SU-DHL-6 (cell line): ENCODE measurements around the gene GABBR2.

Source experiments
- H2AFZ ChIP-seq: fragments of 200-600 bp; sonication (generic); 2 replicates; pipeline ENCODE4 v1.6.1; 2014; ENCODE audit warnings: low read depth, mild to moderate bottlenecking, moderate library complexity, mixed read lengths, antibody characterized with exemption, low read length; ENCODE audit not compliant: severe bottlenecking
- H3F3A ChIP-seq: fragments of 200-600 bp; shearing (Covaris generic); 2 replicates; pipeline ENCODE4 v1.6.0; 2016; ENCODE audit warnings: antibody characterized with exemption, mild to moderate bottlenecking; ENCODE audit not compliant: insufficient read depth
- H3K27ac ChIP-seq: fragments of 200-600 bp; sonication (generic); 2 replicates; pipeline ENCODE4 v1.5.1; 2016; ENCODE audit warnings: low read depth, mild to moderate bottlenecking, low read length, moderate library complexity, mixed read lengths
- H3K27me3 ChIP-seq: fragments of 200-600 bp; sonication (generic), shearing (Covaris generic); 2 replicates; pipeline ENCODE4 v1.6.0; 2014; ENCODE audit warnings: mild to moderate bottlenecking, low read length
- H3K36me3 ChIP-seq: fragments of 200-600 bp; sonication (generic); 2 replicates; pipeline ENCODE4 v1.6.1; 2014; ENCODE audit warnings: mild to moderate bottlenecking, low read length, mixed read lengths
- H3K4me2 ChIP-seq: fragments of 300-600, 200-600 bp; shearing (Covaris generic), sonication (generic); 2 replicates; pipeline ENCODE4 v1.6.0; 2014; ENCODE audit warnings: low read length, low read depth, mild to moderate bottlenecking; ENCODE audit not compliant: poor library complexity, severe bottlenecking
- H3K4me3 ChIP-seq: fragments of 200-600 bp; sonication (generic); 2 replicates; pipeline ENCODE4 v1.5.1; 2014; ENCODE audit warnings: antibody characterized with exemption, low read length, mild to moderate bottlenecking, mixed read lengths; ENCODE audit not compliant: insufficient read depth, poor library complexity, severe bottlenecking
- H3K79me2 ChIP-seq: fragments of 200-600 bp; sonication (generic); 2 replicates; pipeline ENCODE4 v1.6.1; 2014; ENCODE audit warnings: mild to moderate bottlenecking, low read length, moderate library complexity; ENCODE audit not compliant: insufficient read depth
- H3K9ac ChIP-seq: fragments of 200-600 bp; sonication (generic); 2 replicates; pipeline ENCODE4 v1.7.0; 2014; ENCODE audit warnings: mild to moderate bottlenecking, low read length
- H3K9me2 ChIP-seq: fragments of 200-600 bp; sonication (generic); replicated peaks from 2 replicates; pipeline ENCODE4 v1.6.1; 2014; ENCODE audit warnings: low read length; ENCODE audit not compliant: insufficient read depth
- H3K9me3 ChIP-seq: fragments of 200-600 bp; sonication (generic); 2 replicates; pipeline ENCODE4 v1.6.1; 2014; ENCODE audit warnings: low read length, mixed read lengths; ENCODE audit not compliant: insufficient read depth
- H4K20me1 ChIP-seq: fragments of 200-600 bp; sonication (generic); 2 replicates; pipeline ENCODE4 v1.6.1; 2014; ENCODE audit warnings: low read depth, mild to moderate bottlenecking, antibody characterized with exemption, low read length, moderate library complexity, mixed read lengths
- CTCF ChIP-seq: fragments of 200-600 bp; sonication (generic); IDR thresholded peaks from one replicate; pipeline ENCODE4 v1.5.1; 2017; ENCODE audit warnings: antibody characterized with exemption, mild to moderate bottlenecking, low read length, moderate library complexity; ENCODE audit not compliant: insufficient read depth, poor library complexity, severe bottlenecking
- EZH2phosphoT487 ChIP-seq: fragments of 200-600 bp; sonication (generic), shearing (Covaris generic); conservative IDR thresholded peaks from 2 replicates; pipeline ENCODE4 v1.6.1; 2018; ENCODE audit warnings: mild to moderate bottlenecking, antibody characterized with exemption, low read length, moderate library complexity, mixed read lengths

GABBR2 gene

GRCh38 chr9:98520221-98520960 is 188.3 kb downstream of the GABBR2 start:
- H3F3A ChIP-seq = no peaks in the 10 kb centered on the region
- TF ChIP-seq CTCF (no peak), EZH2phosphoT487 (no peak)
- H3K9me2 ChIP-seq = no peaks in the 10 kb centered on the region
- H2AFZ ChIP-seq = no peak overlapping the region
- no peaks in the 10 kb centered on the region for H3K9me3 ChIP-seq
- H3K4me3 ChIP-seq = no peak overlapping the region
- H3K79me2 ChIP-seq = no peaks in the 10 kb centered on the region
- no peaks in the 10 kb centered on the region for H3K27me3 ChIP-seq
- H3K9ac ChIP-seq = no peak overlapping the region
- no peak overlapping the region for H3K27ac ChIP-seq
- no peaks in the 10 kb centered on the region for H3K36me3 ChIP-seq
- H4K20me1 ChIP-seq = no peaks in the 10 kb centered on the region
- H3K4me2 ChIP-seq = no peak overlapping the region

- Histone ChIP-seq H3K27ac (no peak overlapping the region), H3K79me2 (no peaks in the 10 kb centered on the region), H3F3A (no peaks in the 10 kb centered on the region), H2AFZ (no peak overlapping the region), H3K27me3 (no peaks in the 10 kb centered on the region), H3K9me3 (no peaks in the 10 kb centered on the region), H3K4me2 (no peak overlapping the region), H3K36me3 (no peaks in the 10 kb centered on the region), H3K4me3 (no peak overlapping the region), H3K9ac (no peak overlapping the region), H3K9me2 (no peaks in the 10 kb centered on the region), H4K20me1 (no peaks in the 10 kb centered on the region)
- no peak for TF ChIP-seq EZH2phosphoT487
Measured at GRCh38 chr9:98519641-98520040, 189.1 kb downstream of the GABBR2 start.

GRCh38 chr9:98518556-98518955 is 190.2 kb downstream of the GABBR2 start:
- Histone ChIP-seq H3F3A (no peaks in the 10 kb centered on the region), H3K9me3 (no peaks in the 10 kb centered on the region), H4K20me1 (no peaks in the 10 kb centered on the region), H3K27me3 (no peaks in the 10 kb centered on the region), H3K27ac (no peak overlapping the region), H3K4me2 (no peak overlapping the region), H3K9ac (no peak overlapping the region), H3K9me2 (no peaks in the 10 kb centered on the region), H3K4me3 (no peak overlapping the region), H2AFZ (no peak overlapping the region), H3K36me3 (no peaks in the 10 kb centered on the region), H3K79me2 (no peaks in the 10 kb centered on the region)
- TF ChIP-seq EZH2phosphoT487 = no peak
- TF ChIP-seq CTCF = no peak

- Histone ChIP-seq H3F3A (no peaks in the 10 kb centered on the region), H3K4me3 (no peak overlapping the region), H3K9me3 (no peaks in the 10 kb centered on the region), H3K9ac (no peak overlapping the region), H3K9me2 (no peaks in the 10 kb centered on the region), H3K4me2 (no peak overlapping the region), H3K79me2 (no peaks in the 10 kb centered on the region), H3K27me3 (no peaks in the 10 kb centered on the region), H2AFZ (no peak overlapping the region), H4K20me1 (no peaks in the 10 kb centered on the region), H3K27ac (no peak overlapping the region), H3K36me3 (no peaks in the 10 kb centered on the region)
- TF ChIP-seq EZH2phosphoT487 (no peak), CTCF (no peak)
Measured at GRCh38 chr9:98517761-98518160, 191.0 kb downstream of the GABBR2 start.
